Suprapubic skin (tissue), 3 donors: ENCODE results near the gene FNDC3A.

Experiments used
- POLR2A ChIP-seq, 2 donors: fragments of 450-650 bp; IDR thresholded peaks; one replicate each; pipeline ENCODE4 v1.6.1; 2017; ENCODE audit warnings: antibody characterized with exemption in 2 of 2, mild to moderate bottlenecking in 2 of 2, moderate library complexity in 2 of 2
- TF ChIP-seq, protein P1 (sequence below), 2 donors: fragments of 200-600 bp in 1 of 2; fragments of 450-650 bp in 1 of 2; sonication (generic) in 1 of 2; IDR thresholded peaks; one replicate each; pipeline ENCODE4 v1.5.1; 2016 to 2019; ENCODE audit warnings: antibody characterized with exemption in 2 of 2, mild to moderate bottlenecking in 1 of 2, moderate library complexity in 1 of 2

- TF ChIP-seq, protein P1, sequence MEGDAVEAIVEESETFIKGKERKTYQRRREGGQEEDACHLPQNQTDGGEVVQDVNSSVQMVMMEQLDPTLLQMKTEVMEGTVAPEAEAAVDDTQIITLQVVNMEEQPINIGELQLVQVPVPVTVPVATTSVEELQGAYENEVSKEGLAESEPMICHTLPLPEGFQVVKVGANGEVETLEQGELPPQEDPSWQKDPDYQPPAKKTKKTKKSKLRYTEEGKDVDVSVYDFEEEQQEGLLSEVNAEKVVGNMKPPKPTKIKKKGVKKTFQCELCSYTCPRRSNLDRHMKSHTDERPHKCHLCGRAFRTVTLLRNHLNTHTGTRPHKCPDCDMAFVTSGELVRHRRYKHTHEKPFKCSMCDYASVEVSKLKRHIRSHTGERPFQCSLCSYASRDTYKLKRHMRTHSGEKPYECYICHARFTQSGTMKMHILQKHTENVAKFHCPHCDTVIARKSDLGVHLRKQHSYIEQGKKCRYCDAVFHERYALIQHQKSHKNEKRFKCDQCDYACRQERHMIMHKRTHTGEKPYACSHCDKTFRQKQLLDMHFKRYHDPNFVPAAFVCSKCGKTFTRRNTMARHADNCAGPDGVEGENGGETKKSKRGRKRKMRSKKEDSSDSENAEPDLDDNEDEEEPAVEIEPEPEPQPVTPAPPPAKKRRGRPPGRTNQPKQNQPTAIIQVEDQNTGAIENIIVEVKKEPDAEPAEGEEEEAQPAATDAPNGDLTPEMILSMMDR (IDR thresholded peaks at IDR 0.05) = no peak
- no peak for TF ChIP-seq POLR2A (IDR thresholded peaks at IDR 0.05)
Observed at GRCh38 chr13:49057176-49057575, 81.5 kb downstream of the FNDC3A start.
